ENCODE results near the gene NPAS3. TPM values are rescaled to one million over a fixed set of nuclear protein-coding genes. Genes with fewer than 3 reads are reported as not detected.

The NPAS3 gene
- total and polyA plus RNA-seq, 10 donors: 0.13 to 9.5 (median 2.9) TPM

GRCh38 chr14:32908196-32909084, 30.2 kb upstream of the NPAS3 start:
- intact Hi-C loops (cut with DNase I; ENCODE audit: low total_unique reads): no loop called here
- H3K4me1 ChIP-seq: peaks cover 0 to 8% (median 0%) of the 10 kb centered on the region in 6 donors
- H3K4me3 ChIP-seq: no peak overlapping the region
- H3K27ac ChIP-seq: no peak overlapping the region
- no peak for TF ChIP-seq CTCF (IDR thresholded peaks at IDR 0.05 in 8 of 11, conservative IDR thresholded peaks at IDR 0.05 in 3 of 11)
- no peak for TF ChIP-seq POLR2A (IDR thresholded peaks at IDR 0.05)
- TF ChIP-seq POLR2AphosphoS5 (IDR thresholded peaks at IDR 0.05): no peak
- DNase-seq: no peak
- 82 to 94% (median 90%) methylated on average over 9 of the region's 9 CpGs for WGBS, 5 donors
- no peaks in the 10 kb centered on the region for H3K36me3 ChIP-seq
- no peaks in the 10 kb centered on the region for H3K27me3 ChIP-seq (replicated peaks in 1 of 7)
- H3K9me3 ChIP-seq: no peaks in the 10 kb centered on the region

GRCh38 chr14:32913725-32914124, 25.0 kb upstream of the NPAS3 start:
- Histone ChIP-seq H3K36me3 (no peaks in the 10 kb centered on the region), H3K9me3 (no peaks in the 10 kb centered on the region), H3K27me3 (replicated peaks in 1 of 7) (no peaks in the 10 kb centered on the region), H3K4me3 (no peak overlapping the region), H3K4me1 (peaks cover 0 to 8% (median 0%) of the 10 kb centered on the region in 6 donors), H3K27ac (no peak overlapping the region)
- WGBS, 5 donors: 52 to 84% (median 76%) methylated on average over 3 of the region's 3 CpGs
- intact Hi-C loops (cut with DNase I; ENCODE audit: low total_unique reads): no loop called here
- no peak for DNase-seq
- TF ChIP-seq CTCF (IDR thresholded peaks at IDR 0.05 in 8 of 11, conservative IDR thresholded peaks at IDR 0.05 in 3 of 11) (no peak), POLR2A (IDR thresholded peaks at IDR 0.05) (no peak), POLR2AphosphoS5 (IDR thresholded peaks at IDR 0.05) (no peak)

- H3K27ac ChIP-seq: no peak overlapping the region
- DNase-seq: no peak
- 87 to 95% (median 92%) methylated on average over 6 of the region's 6 CpGs for WGBS, 5 donors
- no peak overlapping the region for H3K4me3 ChIP-seq
- intact Hi-C loops (cut with DNase I; ENCODE audit: low total_unique reads): no loop called here
- peaks cover 0 to 8% (median 0%) of the 10 kb centered on the region in 6 donors for H3K4me1 ChIP-seq
- no peaks in the 10 kb centered on the region for H3K36me3 ChIP-seq
- TF ChIP-seq CTCF (IDR thresholded peaks at IDR 0.05 in 8 of 11, conservative IDR thresholded peaks at IDR 0.05 in 3 of 11) (no peak), POLR2A (IDR thresholded peaks at IDR 0.05) (no peak), POLR2AphosphoS5 (IDR thresholded peaks at IDR 0.05) (no peak)
- no peaks in the 10 kb centered on the region for H3K27me3 ChIP-seq (replicated peaks in 1 of 7)
- H3K9me3 ChIP-seq: no peaks in the 10 kb centered on the region
Measured at GRCh38 chr14:32914391-32914790, 24.3 kb upstream of the NPAS3 start.

- Histone ChIP-seq H3K36me3 (no peaks in the 10 kb centered on the region), H3K9me3 (no peaks in the 10 kb centered on the region), H3K4me3 (no peak overlapping the region), H3K27me3 (replicated peaks in 1 of 7) (peaks cover 0 to 4% (median 0%) of the 10 kb centered on the region in 7 donors), H3K4me1 (no peaks in the 10 kb centered on the region), H3K27ac (no peak overlapping the region)
- 55 to 79% (median 66%) methylated on average over 6 of the region's 6 CpGs for WGBS, 5 donors
- no peak for DNase-seq
- intact Hi-C loops (cut with DNase I; ENCODE audit: low total_unique reads): no loop called here
- TF ChIP-seq POLR2A (IDR thresholded peaks at IDR 0.05): no peak
- no peak for TF ChIP-seq POLR2AphosphoS5 (IDR thresholded peaks at IDR 0.05)
- no peak for TF ChIP-seq CTCF (IDR thresholded peaks at IDR 0.05 in 8 of 11, conservative IDR thresholded peaks at IDR 0.05 in 3 of 11)
Measured at GRCh38 chr14:32920696-32921276, 17.9 kb upstream of the NPAS3 start.
